Mucosa of descending colon (tissue), 3 donors: Measurements from ENCODE around the gene ATP1B1. TPM values are rescaled to one million over a fixed set of nuclear protein-coding genes. Genes with fewer than 3 reads are reported as not detected.

Source experiments
- ATAC-seq: fragments of 200-7000 bp; cut with Tn5 transposase; one replicate; pipeline ENCODE4 v1.9.1; 2020; ENCODE audit warnings: mild to moderate bottlenecking, moderate library complexity
- DNase-seq, 3 donors: peaks; one replicate each; pipeline ENCODE4 v3.0.0-alpha.2; 2020
- H3K36me3 ChIP-seq: fragments of 200-600 bp; one replicate; pipeline ENCODE4 v1.8.0; 2021; ENCODE audit warnings: low read depth, mild to moderate bottlenecking
- H3K4me1 ChIP-seq: fragments of 200-600 bp; one replicate; pipeline ENCODE4 v1.8.0; 2021; ENCODE audit warnings: low read depth, mild to moderate bottlenecking
- H3K4me3 ChIP-seq: fragments of 200-600 bp; one replicate; pipeline ENCODE4 v1.8.0; 2021; ENCODE audit warnings: mild to moderate bottlenecking
- H3K9me3 ChIP-seq: fragments of 200-600 bp; one replicate; pipeline ENCODE4 v1.8.0; 2021; ENCODE audit warnings: mild to moderate bottlenecking
- CTCF ChIP-seq: fragments of 200-600 bp; IDR thresholded peaks from one replicate; pipeline ENCODE4 v1.8.0; 2022; ENCODE audit warnings: antibody characterized with exemption, mild to moderate bottlenecking
- intact Hi-C, 2 donors: fragments of 100-400 bp; cut with DNase I in 1 of 2; cut with micrococcal nuclease in 1 of 2; formaldehyde crosslinking; loops; one replicate each; pipeline versions ENCODE4 v1.11.0 to v1.11.1; 2022; cut with DNase I, micrococcal nuclease
- long read RNA-seq, 2 donors: library from polyadenylated mRNA; unstranded; transcript quantifications; one replicate each; pipeline ENCODE4 v2.0.0, GENCODE V29; 2019 to 2021
- total RNA-seq, 3 donors: library from RNA; stranded (reverse); fragmentation: NEBNext Ultra II Directional in 2 of 3; extraction: Animal tissue kit (Norgen Biotek cat#: 25700) in 2 of 3; gene quantifications; one replicate each; pipeline versions ENCODE4 v1.2.1 to v1.2.4, GENCODE V29; 2021 to 2023
- donor health status: DM: no; HTN: no; CAD: no; lungs with moderate emphysema.
- donor health status: DM: no; HTN: no; CAD: no.
- donor health status: DM: no; HTN: yes; CAD: no.

ATP1B1 gene
- 100 to 1,000 TPM; 342 to 860 (median 744) TPM for total RNA-seq
- long read RNA-seq, donor 1, transcript ATP1B1-201 (6 exons, 1,883 nt) = major isoform, 68 of 75 reads
- long read RNA-seq, donor 1, partial matches to known transcripts = 7 of 75 reads
- long read RNA-seq, donor 1, other reads (novel, unspliced or antisense) = 0 of 75 reads
- long read RNA-seq, donor 2, transcript ATP1B1-201 (6 exons, 1,883 nt) = major isoform, 62 of 221 reads
- long read RNA-seq, donor 2, partial matches to known transcripts = 157 of 221 reads
- long read RNA-seq, donor 2, other reads (novel, unspliced or antisense) = 2 of 221 reads

GRCh38 chr1:169106095-169106920 lies at the start of gene ATP1B1:
Gene ATP1B1, plus strand, starts transcription at chr1:169106690. Its CDS starts 140 bp downstream, at chr1:169106830.
- ATAC-seq (peak; percentile 77), DNase-seq (peak; percentile 91 to 97 (median 91))
- intact Hi-C loops = no loop called here
- Histone ChIP-seq H3K4me3 (peak within 1 kb of the TSS; percentile 92), H3K4me1 (peaks cover 36% of the 10 kb centered on the region), H3K36me3 (no peaks in the 10 kb centered on the region), H3K9me3 (no peaks in the 10 kb centered on the region)
- TF ChIP-seq CTCF = peak; percentile 66

GRCh38 chr1:169059421-169059820 lies 47.1 kb upstream of the ATP1B1 start:
- DNase-seq (no peak), ATAC-seq (no peak)
- intact Hi-C loops = no loop called here
- Histone ChIP-seq H3K4me3 (no peak overlapping the region), H3K36me3 (no peaks in the 10 kb centered on the region), H3K4me1 (peaks cover 6% of the 10 kb centered on the region), H3K9me3 (no peaks in the 10 kb centered on the region)
- no peak for TF ChIP-seq CTCF

GRCh38 chr1:169060043-169060722 lies 46.3 kb upstream of the ATP1B1 start:
- Histone ChIP-seq H3K4me1 (peaks cover 6% of the 10 kb centered on the region), H3K36me3 (no peaks in the 10 kb centered on the region), H3K4me3 (no peak overlapping the region), H3K9me3 (no peaks in the 10 kb centered on the region)
- peak; percentile 95 for ATAC-seq
- no peak for TF ChIP-seq CTCF
- DNase-seq = peak; percentile 76 to 83 (median 79)
- intact Hi-C loops = no loop called here

GRCh38 chr1:169060919-169061639 lies 45.4 kb upstream of the ATP1B1 start:
- TF ChIP-seq CTCF = no peak
- no peak overlapping the region for H3K4me3 ChIP-seq
- H3K9me3 ChIP-seq = no peaks in the 10 kb centered on the region

GRCh38 chr1:169062152-169062551 lies 44.3 kb upstream of the ATP1B1 start:
- Histone ChIP-seq H3K9me3 (peaks cover 6% of the 10 kb centered on the region), H3K4me3 (no peak overlapping the region), H3K4me1 (peaks cover 6% of the 10 kb centered on the region), H3K36me3 (no peaks in the 10 kb centered on the region)
- ATAC-seq (no peak), DNase-seq (no peak)
- no peak for TF ChIP-seq CTCF
- intact Hi-C loops = no loop called here

More at GRCh38 chr1:169060919-169061639, 45.4 kb upstream of the ATP1B1 start:
- ATAC-seq (peak; percentile 52), DNase-seq (no peak)
- peaks cover 6% of the 10 kb centered on the region for H3K4me1 ChIP-seq
- no peaks in the 10 kb centered on the region for H3K36me3 ChIP-seq
- intact Hi-C loops = no loop called here
